SK-N-SH (cell line): ENCODE measurements around the gene KRTAP22-2.

Experiments used
- CTCF ChIP-seq: fragments of 200-600 bp; sonication (generic); IDR thresholded peaks from 2 replicates; pipeline ENCODE4 v1.6.1; 2017; ENCODE audit warnings: antibody characterized with exemption, mild to moderate bottlenecking, moderate library complexity
- TF ChIP-seq, protein P1 (sequence below): IDR thresholded peaks from 2 replicates; pipeline ENCODE4 v1.6.1; 2012; ENCODE audit warnings: mild to moderate bottlenecking, low read depth, low read length, moderate library complexity

DNA sequence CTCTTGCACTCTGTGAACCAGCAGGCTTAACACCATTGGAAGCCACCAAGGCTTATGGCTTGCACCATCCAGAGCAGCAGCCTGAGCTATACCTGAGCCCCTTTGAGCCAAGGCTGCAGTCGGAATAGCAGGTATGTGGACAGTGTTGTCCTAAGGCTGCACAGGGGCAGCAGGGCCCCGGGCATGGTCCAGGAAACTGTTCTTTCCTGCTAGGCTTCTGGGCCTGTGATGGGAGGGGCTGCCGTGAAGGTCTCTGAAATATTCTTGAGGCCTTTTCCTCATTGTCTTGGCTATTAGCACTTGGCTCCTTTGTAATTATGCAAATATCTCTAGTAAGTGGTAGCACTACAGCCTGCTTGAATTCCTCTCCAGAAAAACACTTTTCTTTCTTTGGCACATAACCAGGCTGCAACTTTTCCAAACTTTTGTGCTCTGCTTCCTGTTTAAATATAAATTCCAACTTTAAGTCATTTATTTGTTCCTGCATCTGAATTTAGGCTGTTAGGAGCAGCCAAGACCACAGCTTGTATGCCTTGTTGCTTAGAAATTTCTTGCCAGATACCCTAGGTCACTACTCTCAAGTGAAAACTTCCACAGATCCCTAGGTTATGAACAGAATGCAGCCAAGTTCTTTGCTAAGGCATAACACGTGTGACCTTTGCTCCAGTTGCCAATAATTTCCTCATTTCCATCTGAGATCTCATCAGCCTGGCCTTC, 35.4 kb upstream of the KRTAP22-2 start:
- no peak for TF ChIP-seq CTCF
- TF ChIP-seq, protein P1, sequence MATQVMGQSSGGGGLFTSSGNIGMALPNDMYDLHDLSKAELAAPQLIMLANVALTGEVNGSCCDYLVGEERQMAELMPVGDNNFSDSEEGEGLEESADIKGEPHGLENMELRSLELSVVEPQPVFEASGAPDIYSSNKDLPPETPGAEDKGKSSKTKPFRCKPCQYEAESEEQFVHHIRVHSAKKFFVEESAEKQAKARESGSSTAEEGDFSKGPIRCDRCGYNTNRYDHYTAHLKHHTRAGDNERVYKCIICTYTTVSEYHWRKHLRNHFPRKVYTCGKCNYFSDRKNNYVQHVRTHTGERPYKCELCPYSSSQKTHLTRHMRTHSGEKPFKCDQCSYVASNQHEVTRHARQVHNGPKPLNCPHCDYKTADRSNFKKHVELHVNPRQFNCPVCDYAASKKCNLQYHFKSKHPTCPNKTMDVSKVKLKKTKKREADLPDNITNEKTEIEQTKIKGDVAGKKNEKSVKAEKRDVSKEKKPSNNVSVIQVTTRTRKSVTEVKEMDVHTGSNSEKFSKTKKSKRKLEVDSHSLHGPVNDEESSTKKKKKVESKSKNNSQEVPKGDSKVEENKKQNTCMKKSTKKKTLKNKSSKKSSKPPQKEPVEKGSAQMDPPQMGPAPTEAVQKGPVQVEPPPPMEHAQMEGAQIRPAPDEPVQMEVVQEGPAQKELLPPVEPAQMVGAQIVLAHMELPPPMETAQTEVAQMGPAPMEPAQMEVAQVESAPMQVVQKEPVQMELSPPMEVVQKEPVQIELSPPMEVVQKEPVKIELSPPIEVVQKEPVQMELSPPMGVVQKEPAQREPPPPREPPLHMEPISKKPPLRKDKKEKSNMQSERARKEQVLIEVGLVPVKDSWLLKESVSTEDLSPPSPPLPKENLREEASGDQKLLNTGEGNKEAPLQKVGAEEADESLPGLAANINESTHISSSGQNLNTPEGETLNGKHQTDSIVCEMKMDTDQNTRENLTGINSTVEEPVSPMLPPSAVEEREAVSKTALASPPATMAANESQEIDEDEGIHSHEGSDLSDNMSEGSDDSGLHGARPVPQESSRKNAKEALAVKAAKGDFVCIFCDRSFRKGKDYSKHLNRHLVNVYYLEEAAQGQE: no peak
